ENCODE measurements around the gene HOPX.

HOPX gene

DNA sequence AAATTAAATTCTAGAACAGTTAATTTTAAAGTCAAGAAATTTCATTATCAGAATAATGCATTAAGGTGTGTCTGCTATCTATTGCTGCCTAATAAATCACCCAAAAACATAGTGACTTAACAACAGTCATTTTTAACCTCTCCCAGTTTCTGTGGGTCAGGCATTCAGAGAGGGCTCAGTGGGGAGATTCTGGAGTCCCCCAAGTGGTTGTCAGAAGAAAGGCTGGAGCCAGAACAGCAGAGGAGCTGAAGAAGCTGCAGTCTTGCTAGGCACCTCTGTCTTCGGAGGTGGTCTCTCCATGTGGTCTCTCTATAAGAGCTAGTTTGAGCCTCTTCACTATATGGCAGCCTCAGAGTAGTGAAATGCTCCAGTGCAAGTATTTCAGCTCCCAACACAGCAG lies 9.3 kb upstream of the HOPX start:
- no peaks in the 10 kb centered on the region for H3K79me2 ChIP-seq (ENCODE audit: low read length)
- H3K4me1 ChIP-seq (ENCODE audit: low read length): no peaks in the 10 kb centered on the region
- DNase-seq: no peak
- no peaks in the 10 kb centered on the region for H3K27me3 ChIP-seq (replicated peaks; ENCODE audit: insufficient read depth, low read length)
- H4K20me1 ChIP-seq (ENCODE audit: insufficient read depth, low read length): no peaks in the 10 kb centered on the region
- no peak overlapping the region for H2AFZ ChIP-seq (ENCODE audit: low read length)
- no peak overlapping the region for H3K4me2 ChIP-seq (ENCODE audit: low read depth, low read length)
- no peaks in the 10 kb centered on the region for H3F3A ChIP-seq (ENCODE audit: insufficient read depth, low read length)
- no peaks in the 10 kb centered on the region for H3K9me2 ChIP-seq (replicated peaks; ENCODE audit: insufficient read depth, low read length)
- no peaks in the 10 kb centered on the region for H3K9me3 ChIP-seq (replicated peaks; ENCODE audit: insufficient read depth, low read length)
- H3K27ac ChIP-seq (ENCODE audit: low read length): no peak overlapping the region
- no peaks in the 10 kb centered on the region for H3K36me3 ChIP-seq (replicated peaks; ENCODE audit: insufficient read depth, low read length)
- H3K4me3 ChIP-seq (ENCODE audit: low read length): no peak overlapping the region
- no peak for TF ChIP-seq EZH2phosphoT487 (IDR thresholded peaks at IDR 0.05; ENCODE audit: low read length)
- no peak for TF ChIP-seq EZH2 (optimal IDR thresholded peaks at IDR 0.05; ENCODE audit: low read depth, low read length)
- TF ChIP-seq, protein P1, sequence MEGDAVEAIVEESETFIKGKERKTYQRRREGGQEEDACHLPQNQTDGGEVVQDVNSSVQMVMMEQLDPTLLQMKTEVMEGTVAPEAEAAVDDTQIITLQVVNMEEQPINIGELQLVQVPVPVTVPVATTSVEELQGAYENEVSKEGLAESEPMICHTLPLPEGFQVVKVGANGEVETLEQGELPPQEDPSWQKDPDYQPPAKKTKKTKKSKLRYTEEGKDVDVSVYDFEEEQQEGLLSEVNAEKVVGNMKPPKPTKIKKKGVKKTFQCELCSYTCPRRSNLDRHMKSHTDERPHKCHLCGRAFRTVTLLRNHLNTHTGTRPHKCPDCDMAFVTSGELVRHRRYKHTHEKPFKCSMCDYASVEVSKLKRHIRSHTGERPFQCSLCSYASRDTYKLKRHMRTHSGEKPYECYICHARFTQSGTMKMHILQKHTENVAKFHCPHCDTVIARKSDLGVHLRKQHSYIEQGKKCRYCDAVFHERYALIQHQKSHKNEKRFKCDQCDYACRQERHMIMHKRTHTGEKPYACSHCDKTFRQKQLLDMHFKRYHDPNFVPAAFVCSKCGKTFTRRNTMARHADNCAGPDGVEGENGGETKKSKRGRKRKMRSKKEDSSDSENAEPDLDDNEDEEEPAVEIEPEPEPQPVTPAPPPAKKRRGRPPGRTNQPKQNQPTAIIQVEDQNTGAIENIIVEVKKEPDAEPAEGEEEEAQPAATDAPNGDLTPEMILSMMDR (IDR thresholded peaks at IDR 0.05; ENCODE audit: low read length): no peak
- no peak overlapping the region for H3K9ac ChIP-seq (ENCODE audit: low read length)

DNA sequence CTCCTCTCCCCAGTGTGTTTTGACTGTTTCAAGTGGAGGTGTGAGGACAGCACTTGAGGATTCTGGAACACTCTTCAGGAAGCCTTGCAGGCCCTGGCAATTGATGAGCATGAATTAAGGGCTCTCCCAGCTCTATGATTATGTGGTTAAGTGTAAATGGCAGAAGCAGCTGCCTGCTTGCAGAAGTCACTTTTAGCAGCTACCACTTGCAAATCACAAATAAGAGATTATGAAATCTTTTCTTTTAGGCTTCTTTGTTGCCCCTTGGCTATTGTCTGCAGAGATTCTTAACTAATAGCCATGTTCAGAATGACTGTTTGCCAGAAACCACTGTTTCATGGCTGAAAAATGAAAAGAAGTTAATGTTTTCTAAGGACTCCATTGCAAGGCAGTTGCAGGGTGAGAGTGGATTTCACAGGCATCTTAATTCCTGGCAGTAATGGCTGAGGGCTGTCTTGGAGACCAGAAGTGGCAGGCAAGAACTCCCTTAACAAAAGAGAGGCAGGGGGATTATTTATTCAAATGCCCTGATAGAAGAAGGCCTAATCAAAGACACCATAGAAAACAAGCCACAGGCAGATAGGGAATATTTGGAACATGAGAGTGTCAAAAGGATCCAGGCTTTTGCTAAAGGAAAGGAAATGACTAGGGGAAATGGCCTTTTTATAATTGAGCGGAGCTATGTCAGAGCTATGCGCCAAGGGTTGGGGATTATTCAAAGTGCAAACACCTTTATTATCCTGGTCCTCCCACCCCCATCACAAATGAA lies 8.3 kb upstream of the HOPX start:
- no peaks in the 10 kb centered on the region for H3K9me2 ChIP-seq (replicated peaks; ENCODE audit: insufficient read depth, low read length)
- no peaks in the 10 kb centered on the region for H3K79me2 ChIP-seq (ENCODE audit: low read length)
- no peak overlapping the region for H3K4me2 ChIP-seq (ENCODE audit: low read depth, low read length)
- no peak overlapping the region for H3K4me3 ChIP-seq (ENCODE audit: low read length)
- H3F3A ChIP-seq (ENCODE audit: insufficient read depth, low read length): no peaks in the 10 kb centered on the region
- H3K9ac ChIP-seq (ENCODE audit: low read length): no peak overlapping the region
- TF ChIP-seq EZH2phosphoT487 (IDR thresholded peaks at IDR 0.05; ENCODE audit: low read length) (no peak), EZH2 (optimal IDR thresholded peaks at IDR 0.05; ENCODE audit: low read depth, low read length) (no peak)
- TF ChIP-seq, protein P1 (IDR thresholded peaks at IDR 0.05; ENCODE audit: low read length): no peak
- H3K27ac ChIP-seq (ENCODE audit: low read length): no peak overlapping the region
- H4K20me1 ChIP-seq (ENCODE audit: insufficient read depth, low read length): no peaks in the 10 kb centered on the region
- no peak overlapping the region for H2AFZ ChIP-seq (ENCODE audit: low read length)
- DNase-seq: no peak
- H3K4me1 ChIP-seq (ENCODE audit: low read length): no peaks in the 10 kb centered on the region
- no peaks in the 10 kb centered on the region for H3K27me3 ChIP-seq (replicated peaks; ENCODE audit: insufficient read depth, low read length)
- H3K9me3 ChIP-seq (replicated peaks; ENCODE audit: insufficient read depth, low read length): no peaks in the 10 kb centered on the region
- H3K36me3 ChIP-seq (replicated peaks; ENCODE audit: insufficient read depth, low read length): no peaks in the 10 kb centered on the region

DNA sequence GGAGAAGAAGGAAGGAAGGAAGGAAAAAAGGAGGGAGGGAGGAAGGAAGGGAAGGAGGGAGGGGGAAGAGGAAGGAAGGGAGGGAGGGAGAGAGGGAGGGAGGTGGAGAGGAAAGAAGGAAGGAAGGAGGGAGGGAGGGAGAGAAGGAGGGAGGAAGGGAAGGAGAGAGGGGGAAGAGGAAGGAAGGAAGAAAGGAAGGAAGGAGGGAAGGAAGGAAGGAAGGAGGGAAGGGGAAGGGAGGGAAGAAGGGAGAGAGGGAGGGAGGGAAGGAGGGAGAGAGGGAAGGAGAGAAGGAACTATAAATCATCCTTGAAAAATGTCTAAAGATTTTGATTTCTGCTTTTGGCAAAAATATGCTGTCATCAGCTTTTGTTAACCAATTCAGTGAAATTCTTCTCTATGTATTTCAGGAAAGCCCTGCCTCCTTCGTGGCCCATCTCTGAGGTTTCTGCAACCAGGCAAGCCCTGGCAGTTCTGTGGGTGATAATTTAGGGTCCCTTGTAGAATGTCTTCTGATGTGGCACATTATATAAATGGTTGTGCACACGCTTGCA lies 7.1 kb upstream of the HOPX start:
- Histone ChIP-seq H3K9me3 (replicated peaks; ENCODE audit: insufficient read depth, low read length) (no peaks in the 10 kb centered on the region), H3K27ac (ENCODE audit: low read length) (no peak overlapping the region), H3K9ac (ENCODE audit: low read length) (no peak overlapping the region), H3K36me3 (replicated peaks; ENCODE audit: insufficient read depth, low read length) (no peaks in the 10 kb centered on the region), H3K27me3 (replicated peaks; ENCODE audit: insufficient read depth, low read length) (no peaks in the 10 kb centered on the region), H2AFZ (ENCODE audit: low read length) (no peak overlapping the region), H3K4me3 (ENCODE audit: low read length) (no peak overlapping the region), H3K9me2 (replicated peaks; ENCODE audit: insufficient read depth, low read length) (no peaks in the 10 kb centered on the region), H3F3A (ENCODE audit: insufficient read depth, low read length) (no peaks in the 10 kb centered on the region), H3K4me1 (ENCODE audit: low read length) (no peaks in the 10 kb centered on the region), H3K4me2 (ENCODE audit: low read depth, low read length) (no peak overlapping the region), H3K79me2 (ENCODE audit: low read length) (no peaks in the 10 kb centered on the region), H4K20me1 (ENCODE audit: insufficient read depth, low read length) (no peaks in the 10 kb centered on the region)
- TF ChIP-seq EZH2 (optimal IDR thresholded peaks at IDR 0.05; ENCODE audit: low read depth, low read length) (no peak), EZH2phosphoT487 (IDR thresholded peaks at IDR 0.05; ENCODE audit: low read length) (no peak)
- TF ChIP-seq, protein P1 (IDR thresholded peaks at IDR 0.05; ENCODE audit: low read length): no peak
- no peak for DNase-seq
